Measurements from ENCODE around the gene NODAL. TPM values are rescaled to one million over a fixed set of nuclear protein-coding genes. Genes with fewer than 3 reads are reported as not detected.

Gene NODAL
- total and polyA plus RNA-seq, 2 donors = not detected

GRCh38 chr10:70457759-70458305 lies 16.4 kb upstream of the NODAL start:
- Histone ChIP-seq H3K36me3 (ENCODE audit: insufficient read depth) (no peaks in the 10 kb centered on the region), H3K27ac (ENCODE audit: low read depth) (no peak overlapping the region), H3K4me3 (ENCODE audit: low read depth, low read length) (no peak overlapping the region), H3K4me1 (ENCODE audit: insufficient read depth) (no peaks in the 10 kb centered on the region)
- no peak for DNase-seq (ENCODE audit: extremely low spot score)
- WGBS = 66% methylated on average over 17 of the region's 17 CpGs

- no peaks in the 10 kb centered on the region for H3K4me1 ChIP-seq (ENCODE audit: insufficient read depth)
- no peak overlapping the region for H3K4me3 ChIP-seq (ENCODE audit: low read depth, low read length)
- no peaks in the 10 kb centered on the region for H3K36me3 ChIP-seq (ENCODE audit: insufficient read depth)
- 71% methylated on average over 8 of the region's 8 CpGs for WGBS
- H3K27ac ChIP-seq (ENCODE audit: low read depth) = no peak overlapping the region
- DNase-seq (ENCODE audit: extremely low spot score) = no peak
Observed at GRCh38 chr10:70456164-70456563, 14.7 kb upstream of the NODAL start.

- WGBS = 70% methylated on average over 6 of the region's 6 CpGs
- no peak overlapping the region for H3K4me3 ChIP-seq (ENCODE audit: low read depth, low read length)
- no peaks in the 10 kb centered on the region for H3K36me3 ChIP-seq (ENCODE audit: insufficient read depth)
- H3K4me1 ChIP-seq (ENCODE audit: insufficient read depth) = no peaks in the 10 kb centered on the region
- DNase-seq (ENCODE audit: extremely low spot score) = no peak
- no peak overlapping the region for H3K27ac ChIP-seq (ENCODE audit: low read depth)
Observed at GRCh38 chr10:70455213-70455630, 13.7 kb upstream of the NODAL start.

- no peaks in the 10 kb centered on the region for H3K36me3 ChIP-seq (ENCODE audit: insufficient read depth)
- no peak overlapping the region for H3K27ac ChIP-seq (ENCODE audit: low read depth)
- DNase-seq (ENCODE audit: extremely low spot score) = no peak
- whole genome bisulfite sequencing = 75% methylated on average over 2 of the region's 2 CpGs
- no peak overlapping the region for H3K4me3 ChIP-seq (ENCODE audit: low read depth, low read length)
- no peaks in the 10 kb centered on the region for H3K4me1 ChIP-seq (ENCODE audit: insufficient read depth)
Observed at GRCh38 chr10:70448236-70448635, 6.8 kb upstream of the NODAL start.

DNA sequence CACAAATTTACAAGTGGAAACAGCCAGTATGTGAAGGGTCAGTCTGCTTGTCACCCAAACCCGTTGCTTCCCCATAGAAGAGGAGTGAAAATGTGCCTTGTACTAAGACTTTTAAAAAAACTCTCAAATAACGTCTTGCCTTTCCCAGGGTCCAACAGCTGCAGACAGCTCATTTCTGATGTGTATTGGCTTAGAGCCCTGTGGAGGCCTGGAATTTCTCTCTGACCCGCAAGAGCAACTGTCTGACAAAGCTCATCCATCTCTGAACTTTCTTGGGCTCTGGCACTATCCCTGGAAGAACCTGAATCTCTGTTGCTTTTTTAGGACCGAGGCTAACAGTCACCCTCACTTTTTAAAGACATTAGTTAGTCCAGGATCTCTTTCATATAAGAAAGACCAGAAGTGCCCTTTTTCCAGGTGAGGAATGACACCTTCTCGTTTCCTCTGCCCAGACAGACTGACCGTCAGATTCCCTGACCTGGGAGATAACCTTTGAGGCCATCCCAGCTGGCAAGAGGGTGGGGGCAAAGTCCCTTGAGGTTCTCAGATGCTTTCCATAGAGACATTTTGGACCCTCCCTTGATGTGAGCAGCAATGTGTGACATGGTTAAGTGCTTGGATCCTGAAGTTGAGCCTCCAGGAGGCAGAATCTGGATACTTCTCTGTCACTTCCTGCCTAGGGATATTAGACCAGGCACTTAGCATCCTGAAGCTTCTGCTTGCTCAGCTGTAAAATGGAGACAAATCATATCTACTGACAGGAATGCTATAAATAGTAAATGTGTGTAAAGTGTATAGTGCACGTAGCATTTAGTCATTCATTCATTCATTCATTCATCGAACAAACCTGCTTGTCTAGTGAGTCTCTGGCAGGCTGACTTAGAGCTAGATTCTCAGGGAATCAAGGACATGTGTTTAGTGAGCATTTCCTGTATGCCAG lies 4.5 kb upstream of the NODAL start:
- H3K27ac ChIP-seq (ENCODE audit: low read depth) = no peak overlapping the region
- no peaks in the 10 kb centered on the region for H3K36me3 ChIP-seq (ENCODE audit: insufficient read depth)
- H3K4me1 ChIP-seq (ENCODE audit: insufficient read depth) = no peaks in the 10 kb centered on the region
- H3K4me3 ChIP-seq (ENCODE audit: low read depth, low read length) = no peak overlapping the region
- DNase-seq (ENCODE audit: extremely low spot score) = no peak
- WGBS = 42% methylated on average over 8 of the region's 8 CpGs

DNA sequence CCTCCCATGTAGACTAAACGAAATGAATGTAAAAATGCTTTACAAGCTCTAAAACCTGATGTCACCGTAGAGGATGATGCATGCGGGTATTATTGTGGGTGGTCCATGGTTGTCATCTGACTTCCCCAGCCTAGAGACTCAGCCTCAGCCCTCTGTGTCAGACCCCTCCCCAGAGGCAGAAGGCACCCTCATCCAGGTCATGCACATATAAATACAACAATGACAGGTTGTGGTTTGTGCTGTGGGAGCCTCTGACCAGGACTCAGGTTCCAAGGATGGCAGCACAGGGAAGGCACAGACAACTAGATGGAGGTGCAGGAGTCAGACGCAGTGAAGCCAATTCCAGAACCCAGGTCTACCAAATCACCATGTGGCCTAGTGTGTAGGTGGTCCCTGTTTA lies 3.3 kb upstream of the NODAL start:
- Histone ChIP-seq H3K36me3 (ENCODE audit: insufficient read depth) (no peaks in the 10 kb centered on the region), H3K4me3 (ENCODE audit: low read depth, low read length) (no peak overlapping the region), H3K27ac (ENCODE audit: low read depth) (no peak overlapping the region), H3K4me1 (ENCODE audit: insufficient read depth) (no peaks in the 10 kb centered on the region)
- WGBS = 81% methylated on average over 4 of the region's 4 CpGs
- DNase-seq (ENCODE audit: extremely low spot score) = no peak

GRCh38 chr10:70442332-70442988 lies 979 bp upstream of the NODAL start:
- no peaks in the 10 kb centered on the region for H3K36me3 ChIP-seq (ENCODE audit: insufficient read depth)
- no peak overlapping the region for H3K27ac ChIP-seq (ENCODE audit: low read depth)
- no peak overlapping the region for H3K4me3 ChIP-seq (ENCODE audit: low read depth, low read length)
- no peaks in the 10 kb centered on the region for H3K4me1 ChIP-seq (ENCODE audit: insufficient read depth)
- 90% methylated on average over 6 of the region's 6 CpGs for whole genome bisulfite sequencing
- no peak for DNase-seq (ENCODE audit: extremely low spot score)

DNA sequence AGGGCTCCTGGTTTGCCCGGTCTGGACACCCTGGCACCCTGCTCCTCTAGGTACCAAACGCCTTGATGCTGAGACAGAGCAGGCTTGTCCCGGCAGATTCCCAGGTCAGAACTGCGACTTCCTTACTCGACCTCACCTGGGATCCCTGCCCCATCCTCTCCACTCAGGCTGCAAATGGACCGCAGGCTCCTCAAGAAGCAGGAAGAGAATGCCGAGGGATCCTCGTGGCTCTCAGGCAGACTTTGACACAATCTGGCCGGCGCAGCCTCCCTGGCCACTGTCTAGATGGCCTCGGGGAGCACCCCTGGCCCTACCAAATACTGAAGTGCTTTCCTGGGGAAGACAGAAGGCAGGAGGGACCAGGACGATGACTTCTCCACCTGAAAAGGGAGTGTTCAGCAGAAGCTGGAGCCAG lies 421 bp upstream of the NODAL start:
- Histone ChIP-seq H3K36me3 (ENCODE audit: insufficient read depth) (no peaks in the 10 kb centered on the region), H3K27ac (ENCODE audit: low read depth) (no peak overlapping the region), H3K4me1 (ENCODE audit: insufficient read depth) (no peaks in the 10 kb centered on the region), H3K4me3 (ENCODE audit: low read depth, low read length) (no peak overlapping the region)
- no peak for DNase-seq (ENCODE audit: extremely low spot score)
- WGBS = 58% methylated on average over 12 of the region's 12 CpGs

- no peak for DNase-seq (ENCODE audit: extremely low spot score)
- Histone ChIP-seq H3K36me3 (ENCODE audit: insufficient read depth) (no peaks in the 10 kb centered on the region), H3K27ac (ENCODE audit: low read depth) (no peak overlapping the region), H3K4me3 (ENCODE audit: low read depth, low read length) (peak overlapping the region; percentile 26), H3K4me1 (ENCODE audit: insufficient read depth) (no peaks in the 10 kb centered on the region)
- 6% methylated on average over 68 of the region's 69 CpGs for WGBS
Observed at GRCh38 chr10:70440296-70441160, 953 bp downstream of the NODAL start.

DNA sequence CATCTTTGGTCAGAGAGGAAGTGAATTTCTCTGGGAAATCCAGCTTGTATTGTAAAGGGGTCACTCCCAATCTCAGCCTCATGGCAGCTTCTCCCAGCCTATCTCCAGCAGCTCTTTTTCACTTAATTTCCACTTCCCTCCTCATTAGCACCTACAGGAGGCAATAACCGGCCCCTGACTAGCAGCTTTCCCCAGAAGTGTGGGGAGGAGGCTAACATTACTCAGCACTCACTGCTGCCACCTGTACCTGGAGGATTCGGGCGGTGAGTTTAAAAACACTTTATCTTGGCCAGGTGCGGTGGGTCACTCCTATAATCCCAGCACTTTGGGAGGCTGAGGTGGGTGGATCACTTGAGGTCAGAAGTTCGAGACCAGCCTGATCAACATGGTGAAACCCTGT lies 3.8 kb downstream of the NODAL start:
- H3K36me3 ChIP-seq (ENCODE audit: insufficient read depth) = no peaks in the 10 kb centered on the region
- H3K4me3 ChIP-seq (ENCODE audit: low read depth, low read length) = no peak overlapping the region
- no peak for DNase-seq (ENCODE audit: extremely low spot score)
- 72% methylated on average over 5 of the region's 5 CpGs for WGBS
- no peak overlapping the region for H3K27ac ChIP-seq (ENCODE audit: low read depth)
- H3K4me1 ChIP-seq (ENCODE audit: insufficient read depth) = no peaks in the 10 kb centered on the region

DNA sequence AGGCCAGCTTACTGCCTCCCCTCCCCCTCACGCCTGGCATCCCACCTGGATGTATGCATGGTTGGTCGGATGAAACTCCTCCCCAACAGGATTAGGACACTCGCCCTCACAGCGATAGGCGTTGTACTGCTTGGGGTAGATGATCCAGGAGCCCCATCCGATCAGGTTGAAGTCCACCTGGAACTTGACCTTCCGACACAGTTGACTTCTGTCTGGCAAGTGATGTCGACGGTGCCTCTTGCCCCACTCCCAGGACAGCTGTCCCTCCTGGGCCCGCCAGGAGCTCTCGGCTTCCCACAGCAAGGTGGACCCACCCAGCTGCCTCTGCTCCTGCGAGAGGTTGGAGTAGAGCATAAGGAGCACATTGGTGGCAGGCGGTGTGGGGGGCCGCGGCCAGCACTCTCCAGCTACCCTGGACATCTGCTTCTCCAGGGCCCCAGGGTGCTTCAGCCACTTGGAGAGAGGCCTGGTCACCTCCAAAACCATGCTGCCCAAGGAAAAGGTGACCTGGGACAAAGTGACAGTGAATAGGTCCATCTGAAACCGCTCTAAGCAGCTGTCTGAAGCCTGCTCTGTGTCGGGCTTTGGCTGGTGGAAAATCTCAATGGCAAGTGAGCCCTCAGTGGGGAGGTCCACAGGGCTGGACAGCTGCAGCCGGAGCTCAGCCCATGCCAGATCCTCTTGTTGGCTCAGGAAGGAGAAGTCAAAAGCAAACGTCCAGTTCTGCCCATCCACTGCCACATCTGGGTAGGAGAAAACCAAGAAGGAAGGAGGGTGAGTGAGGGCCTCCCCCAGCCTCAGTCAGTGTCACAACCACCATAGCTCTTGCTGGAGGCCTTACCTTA lies 6.0 kb downstream of the NODAL start:
- H3K27ac ChIP-seq (ENCODE audit: low read depth) = no peak overlapping the region
- no peaks in the 10 kb centered on the region for H3K4me1 ChIP-seq (ENCODE audit: insufficient read depth)
- H3K36me3 ChIP-seq (ENCODE audit: insufficient read depth) = no peaks in the 10 kb centered on the region
- DNase-seq (ENCODE audit: extremely low spot score) = no peak
- H3K4me3 ChIP-seq (ENCODE audit: low read depth, low read length) = no peak overlapping the region
- 92% methylated on average over 19 of the region's 19 CpGs for WGBS

- Histone ChIP-seq H3K4me1 (ENCODE audit: insufficient read depth) (no peaks in the 10 kb centered on the region), H3K4me3 (ENCODE audit: low read depth, low read length) (no peak overlapping the region), H3K36me3 (ENCODE audit: insufficient read depth) (peaks cover 1% of the 10 kb centered on the region), H3K27ac (ENCODE audit: low read depth) (no peak overlapping the region)
- no peak for DNase-seq (ENCODE audit: extremely low spot score)
- WGBS = 85% methylated on average over 9 of the region's 9 CpGs
Observed at GRCh38 chr10:70433581-70434280, 7.8 kb downstream of the NODAL start.

Measured in urinary bladder (tissue), 4 donors.